ENCODE data around the gene FAM163A.

The FAM163A gene

GRCh38 chr1:179857009-179857408, 113.9 kb downstream of the FAM163A start:
- no peak for DNase-seq (ENCODE audit: low spot score)
- in situ Hi-C loops (cut with MboI; ENCODE audit: low sequenced_read_pairs, unreplicated experiment), result no loop called here
- TF ChIP-seq CTCF (IDR thresholded peaks at IDR 0.05; ENCODE audit: borderline replicate concordance, control extremely low read depth, extremely low read depth, insufficient read depth, missing control alignments), result no peak

DNA sequence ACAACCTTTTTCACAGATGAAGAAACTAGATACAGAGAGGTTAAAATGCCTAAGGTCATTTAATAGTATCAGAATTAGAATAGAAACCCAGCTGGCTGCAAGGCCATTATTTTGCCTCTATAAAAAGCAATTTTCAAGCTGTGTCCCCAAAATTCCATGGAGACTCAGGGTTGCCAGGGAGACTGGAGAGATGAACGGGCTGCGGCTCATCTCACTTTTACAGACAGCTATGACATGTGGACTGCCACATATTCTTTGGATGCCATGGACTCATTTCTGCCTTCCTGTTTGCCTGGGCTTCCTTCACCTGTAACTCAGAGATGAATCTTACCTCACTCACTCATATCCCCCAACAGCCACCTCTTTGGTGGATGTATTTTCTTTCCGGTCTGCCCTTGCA, 117.6 kb downstream of the FAM163A start:
- DNase-seq (ENCODE audit: low spot score), result no peak
- no peak for TF ChIP-seq CTCF (IDR thresholded peaks at IDR 0.05; ENCODE audit: borderline replicate concordance, control extremely low read depth, extremely low read depth, insufficient read depth, missing control alignments)
- in situ Hi-C loops (cut with MboI; ENCODE audit: low sequenced_read_pairs, unreplicated experiment), result loop anchor here (10.0 kb wide), 1 partner anchor 304 kb away; no protein-coding TSS in a partner anchor

- DNase-seq (ENCODE audit: low spot score), result no peak
- in situ Hi-C loops (cut with MboI; ENCODE audit: low sequenced_read_pairs, unreplicated experiment), result loop anchor here (10.0 kb wide), 1 partner anchor 299 kb away; no protein-coding TSS in a partner anchor
- no peak for TF ChIP-seq CTCF (IDR thresholded peaks at IDR 0.05; ENCODE audit: borderline replicate concordance, control extremely low read depth, extremely low read depth, insufficient read depth, missing control alignments)
Measured at GRCh38 chr1:179865377-179865776, 122.3 kb downstream of the FAM163A start.

Data from GM13976 (cell line).